SK-N-SH treated with all-trans-retinoic acid at 6 μM for 48 hours (cell line): Measurements from ENCODE around the gene NEIL1.

Source experiments
- ATAC-seq: fragments of 200-7000 bp; cut with Tn5 transposase; 3 replicates; pipeline ENCODE4 v1.9.1; 2020; ENCODE audit warnings: mild to moderate bottlenecking, moderate library complexity
- ARNTL ChIP-seq: fragments of 450-650 bp; formaldehyde crosslinking; IDR thresholded peaks from 2 replicates; pipeline ENCODE4 v1.5.0; 2020; ENCODE audit warnings: low read depth, mild to moderate bottlenecking, moderate library complexity, borderline replicate concordance
- BACH2 ChIP-seq: fragments of 250-450 bp; sonication (Bioruptor Pico); IDR thresholded peaks from 2 replicates; pipeline ENCODE4 v1.9.0; 2021; ENCODE audit warnings: mild to moderate bottlenecking, borderline replicate concordance
- CSDC2 ChIP-seq: fragments of 250-450 bp; sonication (Bioruptor Pico); IDR thresholded peaks from 2 replicates; pipeline ENCODE4 v1.5.0; 2020; ENCODE audit warnings: mild to moderate bottlenecking, moderate library complexity
- ESRRG ChIP-seq: fragments of 250-450 bp; sonication (Bioruptor Pico); IDR thresholded peaks from 2 replicates; pipeline ENCODE4 v1.6.1; 2021; ENCODE audit warnings: mild to moderate bottlenecking
- GLIS3 ChIP-seq: fragments of 250-450 bp; sonication (Bioruptor Pico); IDR thresholded peaks from 2 replicates; pipeline ENCODE4 v1.5.0; 2020; ENCODE audit warnings: mild to moderate bottlenecking, moderate library complexity
- ISL1 ChIP-seq: fragments of 250-450 bp; sonication (Bioruptor Pico); IDR thresholded peaks from 2 replicates; pipeline ENCODE4 v2.1.2; 2022; ENCODE audit warnings: mild to moderate bottlenecking, moderate library complexity
- OSR1 ChIP-seq: fragments of 250-450 bp; sonication (Bioruptor Pico); IDR thresholded peaks from 2 replicates; pipeline ENCODE4 v1.8.0; 2022; ENCODE audit warnings: moderate library complexity, mild to moderate bottlenecking, inconsistent platforms
- PPARA ChIP-seq: fragments of 250-450 bp; sonication (Bioruptor Pico); IDR thresholded peaks from 2 replicates; pipeline ENCODE4 v1.5.0; 2020; ENCODE audit warnings: mild to moderate bottlenecking, borderline replicate concordance
- RARB ChIP-seq: fragments of 250-450 bp; sonication (Bioruptor Pico); IDR thresholded peaks from 2 replicates; pipeline ENCODE4 v1.8.0; 2021; ENCODE audit warnings: mild to moderate bottlenecking, moderate library complexity
- SNAI2 ChIP-seq: fragments of 250-450 bp; sonication (Bioruptor Pico); IDR thresholded peaks from 2 replicates; pipeline ENCODE4 v1.5.0; 2020; ENCODE audit warnings: mild to moderate bottlenecking, moderate library complexity
- TCF4 ChIP-seq: fragments of 250-450 bp; sonication (Bioruptor Pico); IDR thresholded peaks from 2 replicates; pipeline ENCODE4 v1.8.0; 2021; ENCODE audit warnings: mild to moderate bottlenecking, moderate library complexity, borderline replicate concordance
- TOX ChIP-seq: fragments of 250-450 bp; sonication (Bioruptor Pico); IDR thresholded peaks from 2 replicates; pipeline ENCODE4 v1.8.0; 2021; ENCODE audit warnings: mild to moderate bottlenecking, moderate library complexity, borderline replicate concordance
- ZC3H10 ChIP-seq: fragments of 250-450 bp; sonication (Bioruptor Pico); IDR thresholded peaks from 2 replicates; pipeline ENCODE4 v1.5.1; 2021; ENCODE audit warnings: mild to moderate bottlenecking, moderate library complexity
- ZFP3 ChIP-seq: fragments of 250-450 bp; sonication (Bioruptor Pico); IDR thresholded peaks from 2 replicates; pipeline ENCODE4 v1.5.0; 2020; ENCODE audit warnings: mild to moderate bottlenecking, moderate library complexity
- ZNF565 ChIP-seq: fragments of 450-650 bp; formaldehyde crosslinking; conservative IDR thresholded peaks from 2 replicates; pipeline ENCODE4 v1.5.0; 2020; ENCODE audit warnings: low read depth, mild to moderate bottlenecking, moderate library complexity
- ZNF70 ChIP-seq: fragments of 450-650 bp; formaldehyde crosslinking; IDR thresholded peaks from 2 replicates; pipeline ENCODE4 v1.5.0; 2020; ENCODE audit warnings: mild to moderate bottlenecking, moderate library complexity
- ZNF8 ChIP-seq: fragments of 450-650 bp; formaldehyde crosslinking; IDR thresholded peaks from 2 replicates; pipeline ENCODE4 v1.5.0; 2020; ENCODE audit warnings: mild to moderate bottlenecking, moderate library complexity
- TF ChIP-seq, protein P1 (sequence below): fragments of 250-450 bp; sonication (Bioruptor Pico); IDR thresholded peaks from 2 replicates; pipeline ENCODE4 v1.5.1; 2020; ENCODE audit warnings: low read depth, mild to moderate bottlenecking, moderate library complexity
- TF ChIP-seq, protein P2 (sequence below): fragments of 250-450 bp; sonication (Bioruptor Pico); IDR thresholded peaks from 2 replicates; pipeline ENCODE4 v1.5.0; 2020; ENCODE audit warnings: mild to moderate bottlenecking, moderate library complexity
- TF ChIP-seq, protein P3 (sequence below): fragments of 250-450 bp; sonication (Bioruptor Pico); IDR thresholded peaks from 2 replicates; pipeline ENCODE4 v1.5.1; 2021; ENCODE audit warnings: mild to moderate bottlenecking, moderate library complexity
- TF ChIP-seq, protein P4 (sequence below): fragments of 250-450 bp; sonication (Bioruptor Pico); IDR thresholded peaks from 2 replicates; pipeline ENCODE4 v1.8.0; 2020; ENCODE audit warnings: mild to moderate bottlenecking, moderate library complexity, borderline replicate concordance

The NEIL1 gene

DNA sequence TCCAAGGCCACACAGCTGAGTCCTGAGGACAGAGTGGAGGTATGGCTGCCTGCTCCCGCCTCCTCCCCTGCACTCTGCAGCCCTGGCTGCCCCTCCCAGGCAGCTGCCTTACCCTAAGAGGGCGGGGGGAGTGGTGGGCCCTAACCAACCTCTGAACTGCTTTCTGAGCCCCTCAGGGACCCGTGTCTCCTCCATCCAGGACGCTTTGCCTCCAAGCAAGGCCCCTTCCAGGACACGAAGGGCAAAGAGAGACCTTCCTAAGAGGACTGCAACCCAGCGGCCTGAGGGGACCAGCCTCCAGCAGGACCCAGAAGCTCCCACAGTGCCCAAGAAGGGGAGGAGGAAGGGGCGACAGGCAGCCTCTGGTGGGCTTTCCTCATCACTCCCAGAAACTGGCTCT is 7.6 kb downstream of the NEIL1 start (continued):
- TF ChIP-seq ZNF8 (CRISPR knock-in tag) (no peak), ESRRG (CRISPR knock-in tag) (no peak)

DNA sequence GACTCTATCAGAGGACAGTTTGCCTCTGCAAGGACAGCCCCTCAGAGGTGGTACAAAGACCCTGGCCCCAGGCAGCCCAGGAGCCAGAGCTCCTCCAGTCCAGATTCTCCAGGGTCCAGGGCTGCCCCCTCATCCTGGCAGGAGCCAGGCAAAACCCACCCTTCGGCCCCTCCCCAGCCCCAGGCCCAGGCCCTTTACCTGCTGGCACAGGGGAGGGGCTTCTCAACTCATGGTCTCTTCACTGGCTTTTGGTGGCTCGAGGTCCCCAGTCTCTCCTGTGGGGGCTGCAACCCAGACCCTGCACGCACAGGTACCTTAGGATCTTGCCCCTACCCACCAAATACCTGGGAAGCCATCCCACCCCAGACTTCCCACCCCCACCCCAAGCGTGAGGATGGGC is 8.5 kb downstream of the NEIL1 start:
- ATAC-seq, result no peak
- no peak for TF ChIP-seq OSR1 (CRISPR knock-in tag)
- TF ChIP-seq PPARA, result no peak
- no peak for TF ChIP-seq GLIS3 (CRISPR knock-in tag)
- TF ChIP-seq TCF4 (CRISPR knock-in tag), result no peak
- TF ChIP-seq ZFP3 (CRISPR knock-in tag), result no peak
- no peak for TF ChIP-seq RARB
- TF ChIP-seq, all 23 proteins: peak for 0

DNA sequence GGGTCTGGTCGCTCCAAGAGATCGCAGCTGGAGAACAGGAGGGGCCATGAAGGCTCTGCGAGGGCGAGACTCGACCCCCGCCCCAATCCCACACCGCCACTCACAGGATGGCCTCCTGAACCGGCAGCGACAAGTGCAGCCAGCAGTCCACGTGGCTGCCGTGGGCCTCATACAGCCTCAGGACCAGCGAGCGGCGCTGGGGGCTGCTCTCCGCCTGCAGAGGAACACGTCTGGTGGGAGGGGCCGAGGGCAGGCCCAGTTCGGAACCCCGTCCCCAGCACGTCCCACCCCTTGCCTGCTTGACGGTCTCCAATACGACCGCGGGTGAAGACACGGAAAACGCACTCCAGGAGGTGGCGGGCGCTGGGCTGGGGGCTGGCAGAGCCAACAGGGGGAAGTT is 9.2 kb downstream of the NEIL1 start:
- no peak for ATAC-seq
- TF ChIP-seq PPARA (no peak), ZC3H10 (CRISPR knock-in tag) (no peak), TOX (CRISPR knock-in tag) (no peak), ESRRG (CRISPR knock-in tag) (no peak), ISL1 (CRISPR knock-in tag) (no peak), ZNF70 (CRISPR knock-in tag) (no peak)
- TF ChIP-seq, protein P1, sequence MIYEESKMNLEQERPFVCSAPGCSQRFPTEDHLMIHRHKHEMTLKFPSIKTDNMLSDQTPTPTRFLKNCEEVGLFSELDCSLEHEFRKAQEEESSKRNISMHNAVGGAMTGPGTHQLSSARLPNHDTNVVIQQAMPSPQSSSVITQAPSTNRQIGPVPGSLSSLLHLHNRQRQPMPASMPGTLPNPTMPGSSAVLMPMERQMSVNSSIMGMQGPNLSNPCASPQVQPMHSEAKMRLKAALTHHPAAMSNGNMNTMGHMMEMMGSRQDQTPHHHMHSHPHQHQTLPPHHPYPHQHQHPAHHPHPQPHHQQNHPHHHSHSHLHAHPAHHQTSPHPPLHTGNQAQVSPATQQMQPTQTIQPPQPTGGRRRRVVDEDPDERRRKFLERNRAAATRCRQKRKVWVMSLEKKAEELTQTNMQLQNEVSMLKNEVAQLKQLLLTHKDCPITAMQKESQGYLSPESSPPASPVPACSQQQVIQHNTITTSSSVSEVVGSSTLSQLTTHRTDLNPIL (CRISPR knock-in tag), result no peak
- TF ChIP-seq, protein P2, sequence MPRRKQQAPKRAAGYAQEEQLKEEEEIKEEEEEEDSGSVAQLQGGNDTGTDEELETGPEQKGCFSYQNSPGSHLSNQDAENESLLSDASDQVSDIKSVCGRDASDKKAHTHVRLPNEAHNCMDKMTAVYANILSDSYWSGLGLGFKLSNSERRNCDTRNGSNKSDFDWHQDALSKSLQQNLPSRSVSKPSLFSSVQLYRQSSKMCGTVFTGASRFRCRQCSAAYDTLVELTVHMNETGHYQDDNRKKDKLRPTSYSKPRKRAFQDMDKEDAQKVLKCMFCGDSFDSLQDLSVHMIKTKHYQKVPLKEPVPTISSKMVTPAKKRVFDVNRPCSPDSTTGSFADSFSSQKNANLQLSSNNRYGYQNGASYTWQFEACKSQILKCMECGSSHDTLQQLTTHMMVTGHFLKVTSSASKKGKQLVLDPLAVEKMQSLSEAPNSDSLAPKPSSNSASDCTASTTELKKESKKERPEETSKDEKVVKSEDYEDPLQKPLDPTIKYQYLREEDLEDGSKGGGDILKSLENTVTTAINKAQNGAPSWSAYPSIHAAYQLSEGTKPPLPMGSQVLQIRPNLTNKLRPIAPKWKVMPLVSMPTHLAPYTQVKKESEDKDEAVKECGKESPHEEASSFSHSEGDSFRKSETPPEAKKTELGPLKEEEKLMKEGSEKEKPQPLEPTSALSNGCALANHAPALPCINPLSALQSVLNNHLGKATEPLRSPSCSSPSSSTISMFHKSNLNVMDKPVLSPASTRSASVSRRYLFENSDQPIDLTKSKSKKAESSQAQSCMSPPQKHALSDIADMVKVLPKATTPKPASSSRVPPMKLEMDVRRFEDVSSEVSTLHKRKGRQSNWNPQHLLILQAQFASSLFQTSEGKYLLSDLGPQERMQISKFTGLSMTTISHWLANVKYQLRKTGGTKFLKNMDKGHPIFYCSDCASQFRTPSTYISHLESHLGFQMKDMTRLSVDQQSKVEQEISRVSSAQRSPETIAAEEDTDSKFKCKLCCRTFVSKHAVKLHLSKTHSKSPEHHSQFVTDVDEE, result no peak

DNA sequence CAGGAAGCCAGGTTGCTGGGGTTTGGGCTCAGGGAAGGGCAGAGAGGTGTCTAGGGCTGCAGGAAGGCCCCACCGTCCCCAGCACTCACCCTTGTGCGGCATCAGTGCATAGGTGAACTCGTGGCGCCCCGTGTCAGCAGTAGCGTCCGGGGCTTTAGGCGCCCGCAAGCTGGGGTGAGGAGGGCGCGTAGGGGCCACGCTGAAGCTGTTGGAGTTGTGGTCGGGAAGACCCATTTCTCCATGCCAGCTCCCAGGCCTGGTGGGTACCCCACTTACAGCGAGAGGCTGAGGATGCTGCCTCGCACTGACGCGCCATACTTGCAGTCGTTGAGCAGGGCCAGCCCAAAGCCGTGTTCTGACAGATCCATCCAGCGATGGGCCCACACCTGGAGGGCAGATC is 9.7 kb downstream of the NEIL1 start:
- TF ChIP-seq, protein P3, sequence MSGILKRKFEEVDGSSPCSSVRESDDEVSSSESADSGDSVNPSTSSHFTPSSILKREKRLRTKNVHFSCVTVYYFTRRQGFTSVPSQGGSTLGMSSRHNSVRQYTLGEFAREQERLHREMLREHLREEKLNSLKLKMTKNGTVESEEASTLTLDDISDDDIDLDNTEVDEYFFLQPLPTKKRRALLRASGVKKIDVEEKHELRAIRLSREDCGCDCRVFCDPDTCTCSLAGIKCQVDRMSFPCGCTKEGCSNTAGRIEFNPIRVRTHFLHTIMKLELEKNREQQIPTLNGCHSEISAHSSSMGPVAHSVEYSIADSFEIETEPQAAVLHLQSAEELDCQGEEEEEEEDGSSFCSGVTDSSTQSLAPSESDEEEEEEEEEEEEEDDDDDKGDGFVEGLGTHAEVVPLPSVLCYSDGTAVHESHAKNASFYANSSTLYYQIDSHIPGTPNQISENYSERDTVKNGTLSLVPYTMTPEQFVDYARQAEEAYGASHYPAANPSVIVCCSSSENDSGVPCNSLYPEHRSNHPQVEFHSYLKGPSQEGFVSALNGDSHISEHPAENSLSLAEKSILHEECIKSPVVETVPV (CRISPR knock-in tag), result no peak
- TF ChIP-seq RARB (no peak), ESRRG (CRISPR knock-in tag) (no peak), CSDC2 (CRISPR knock-in tag) (no peak), ARNTL (CRISPR knock-in tag) (no peak), OSR1 (CRISPR knock-in tag) (no peak), ZNF565 (CRISPR knock-in tag) (no peak), BACH2 (CRISPR knock-in tag) (no peak), SNAI2 (CRISPR knock-in tag) (no peak), ZC3H10 (CRISPR knock-in tag) (no peak), TCF4 (CRISPR knock-in tag) (no peak)
- TF ChIP-seq, protein P4, sequence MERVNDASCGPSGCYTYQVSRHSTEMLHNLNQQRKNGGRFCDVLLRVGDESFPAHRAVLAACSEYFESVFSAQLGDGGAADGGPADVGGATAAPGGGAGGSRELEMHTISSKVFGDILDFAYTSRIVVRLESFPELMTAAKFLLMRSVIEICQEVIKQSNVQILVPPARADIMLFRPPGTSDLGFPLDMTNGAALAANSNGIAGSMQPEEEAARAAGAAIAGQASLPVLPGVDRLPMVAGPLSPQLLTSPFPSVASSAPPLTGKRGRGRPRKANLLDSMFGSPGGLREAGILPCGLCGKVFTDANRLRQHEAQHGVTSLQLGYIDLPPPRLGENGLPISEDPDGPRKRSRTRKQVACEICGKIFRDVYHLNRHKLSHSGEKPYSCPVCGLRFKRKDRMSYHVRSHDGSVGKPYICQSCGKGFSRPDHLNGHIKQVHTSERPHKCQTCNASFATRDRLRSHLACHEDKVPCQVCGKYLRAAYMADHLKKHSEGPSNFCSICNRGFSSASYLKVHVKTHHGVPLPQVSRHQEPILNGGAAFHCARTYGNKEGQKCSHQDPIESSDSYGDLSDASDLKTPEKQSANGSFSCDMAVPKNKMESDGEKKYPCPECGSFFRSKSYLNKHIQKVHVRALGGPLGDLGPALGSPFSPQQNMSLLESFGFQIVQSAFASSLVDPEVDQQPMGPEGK (CRISPR knock-in tag), result no peak
- TF ChIP-seq, all 23 proteins: peak for 0
- ATAC-seq, result no peak
